Midbrain (tissue), 1 donor: ENCODE measurements around the gene INHBA.

Experiments
- DNase-seq: peaks from one replicate; lab custom pipeline; 2025; lab: John Stamatoyannopoulos, UW

INHBA gene

DNA sequence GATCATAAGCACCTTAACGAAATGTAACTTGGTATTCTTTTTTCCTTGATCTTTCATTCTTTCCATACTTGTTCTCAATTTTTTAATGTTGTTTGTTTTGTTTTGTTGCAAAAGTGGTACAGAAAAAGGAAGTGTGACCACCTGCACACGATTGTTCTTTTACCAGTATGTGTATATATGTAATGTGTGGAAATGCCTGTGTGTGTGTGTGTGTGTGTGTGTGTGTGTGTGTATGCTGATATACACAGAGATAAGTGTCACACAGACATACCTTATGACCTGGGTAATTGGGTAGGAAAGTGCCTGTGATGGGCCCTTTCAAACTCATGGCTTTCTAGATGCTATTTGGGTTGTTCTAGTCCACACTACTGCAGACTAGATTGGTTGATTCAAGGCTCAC is 14.0 kb downstream of the INHBA start:
- DNase-seq, result no peak

DNA sequence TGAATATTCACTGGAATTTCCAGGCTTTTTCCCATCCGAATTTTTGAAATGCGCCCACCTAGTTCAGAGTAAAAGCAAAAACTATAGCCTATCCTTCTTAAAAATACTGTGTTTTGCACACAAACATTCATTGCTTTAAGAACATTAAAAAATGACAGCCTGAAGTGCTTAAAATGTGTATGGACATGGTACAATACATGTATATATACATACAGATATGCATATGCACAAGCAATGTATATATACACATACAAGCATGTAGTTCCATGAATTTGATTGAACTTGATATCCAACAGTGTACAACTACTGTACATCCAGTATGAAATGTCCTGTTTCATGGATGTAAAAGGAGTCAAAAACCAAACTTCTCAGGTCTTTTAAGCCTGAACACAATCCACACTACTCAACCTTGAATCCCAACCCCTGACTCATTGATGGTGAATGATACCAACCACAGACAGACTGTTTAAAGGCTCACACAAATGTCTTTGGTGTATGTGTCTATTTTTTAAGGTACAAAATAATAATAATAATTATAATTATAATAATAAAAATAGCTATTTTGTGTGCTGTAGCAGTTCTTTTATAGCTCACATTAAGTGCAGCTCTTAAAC is 14.8 kb downstream of the INHBA start:
- DNase-seq, result no peak

DNA sequence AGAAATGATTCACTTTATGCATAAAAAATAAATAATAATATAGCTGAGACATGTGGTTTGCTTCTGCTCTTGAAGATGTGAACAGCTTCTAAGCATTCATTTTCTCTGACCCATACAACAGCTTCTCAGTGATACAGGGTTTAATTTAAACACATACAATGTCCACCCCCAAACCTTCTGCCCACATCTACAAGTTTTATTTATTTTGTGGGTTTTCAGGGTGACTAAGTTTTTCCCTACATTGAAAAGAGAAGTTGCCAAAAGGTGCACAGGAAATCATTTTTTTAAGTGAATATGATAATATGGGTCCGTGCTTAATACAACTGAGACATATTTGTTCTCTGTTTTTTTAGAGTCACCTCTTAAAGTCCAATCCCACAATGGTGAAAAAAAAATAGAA is 17.2 kb downstream of the INHBA start:
- no peak for DNase-seq

GRCh38 chr7:41682422-41682821 is 20.5 kb downstream of the INHBA start:
- no peak for DNase-seq

GRCh38 chr7:41679566-41679965 is 23.3 kb downstream of the INHBA start:
- DNase-seq, result no peak

DNA sequence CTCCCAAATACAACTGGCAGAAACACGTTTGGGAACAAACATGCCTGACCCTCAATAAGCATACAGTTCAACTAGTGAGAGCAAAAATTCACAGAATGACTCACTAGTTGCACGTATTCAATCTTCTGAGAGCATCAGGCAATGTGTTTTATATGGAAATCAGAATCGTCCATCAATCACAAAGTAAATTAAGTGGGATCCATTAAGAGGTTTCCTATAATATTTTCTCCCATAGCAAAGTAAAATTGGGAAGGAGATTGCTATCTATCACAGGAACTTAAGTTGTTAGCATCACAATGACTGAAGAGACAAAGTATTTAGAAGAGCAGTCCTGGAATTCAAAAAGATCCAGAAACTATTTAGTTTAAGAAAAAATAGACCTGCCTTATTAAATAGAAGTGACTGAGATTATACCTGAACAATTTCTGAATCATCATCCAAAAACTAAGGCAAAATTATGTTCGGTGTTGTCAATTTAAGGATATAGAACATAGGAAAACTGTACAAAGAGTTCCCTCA is 28.3 kb downstream of the INHBA start:
- no peak for DNase-seq

- DNase-seq, result no peak
These were observed 41.3 kb downstream of the INHBA start for GRCh38 chr7:41661596-41661995.

DNA sequence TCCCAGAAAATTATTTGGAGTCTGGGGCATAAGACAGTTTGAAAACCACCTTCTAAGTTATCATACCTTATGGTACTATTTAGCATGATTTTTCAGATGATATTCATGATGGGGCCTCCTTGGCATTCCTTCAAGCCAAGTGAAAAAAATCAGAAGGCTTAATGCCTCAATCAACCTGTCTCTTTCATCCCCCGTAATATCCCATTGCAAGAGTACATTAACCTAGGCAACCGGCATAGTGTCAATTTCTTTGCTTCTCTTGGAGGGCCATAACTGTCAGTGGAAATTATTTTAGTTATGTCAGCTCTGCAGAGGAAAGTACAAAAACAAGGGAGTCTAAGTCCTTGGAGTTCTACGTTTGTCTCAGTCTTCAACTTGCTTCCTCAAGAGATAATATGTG is 43.4 kb downstream of the INHBA start:
- no peak for DNase-seq

DNA sequence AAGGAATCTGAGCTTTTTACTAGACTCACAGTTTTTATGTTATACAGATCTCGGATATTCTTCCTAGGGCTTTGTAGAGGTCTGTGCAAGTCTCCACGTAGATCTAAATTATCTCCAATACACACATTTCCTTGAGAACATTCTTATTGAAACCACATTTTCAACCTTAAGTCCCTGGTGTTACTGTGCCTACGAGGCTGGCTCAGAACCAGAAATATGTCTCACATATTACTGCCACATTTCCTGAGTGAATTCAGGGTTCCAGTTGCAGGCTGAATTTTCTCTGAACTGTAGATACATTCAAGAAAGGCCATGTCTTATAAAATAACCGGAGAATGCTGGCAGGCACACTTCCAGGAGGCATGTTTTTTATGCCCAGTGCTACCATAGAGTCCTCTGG is 46.5 kb downstream of the INHBA start:
- DNase-seq, result no peak

DNA sequence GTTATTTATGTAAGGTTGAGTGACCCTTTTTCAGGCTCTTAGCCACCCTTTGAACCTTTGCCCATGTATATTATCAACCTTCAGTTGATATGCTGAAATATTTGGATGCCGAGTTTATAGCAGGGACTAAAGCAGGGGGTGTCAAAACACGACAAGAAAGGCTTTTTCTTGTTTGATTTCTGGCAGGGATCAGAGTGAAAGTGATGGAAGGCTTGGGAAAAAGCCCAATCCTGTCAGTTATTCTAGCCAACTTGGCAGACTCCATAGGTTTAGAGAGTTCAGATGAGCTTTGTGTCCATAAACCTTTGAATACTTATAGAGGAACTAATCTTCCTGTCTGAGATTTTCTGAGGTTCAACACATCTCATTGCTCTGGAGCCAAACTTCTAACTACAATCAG is 47.5 kb downstream of the INHBA start:
- no peak for DNase-seq

- no peak for DNase-seq
These were observed 50.6 kb downstream of the INHBA start for GRCh38 chr7:41652267-41652666.

GRCh38 chr7:41648501-41648900 is 54.4 kb downstream of the INHBA start:
- no peak for DNase-seq

DNA sequence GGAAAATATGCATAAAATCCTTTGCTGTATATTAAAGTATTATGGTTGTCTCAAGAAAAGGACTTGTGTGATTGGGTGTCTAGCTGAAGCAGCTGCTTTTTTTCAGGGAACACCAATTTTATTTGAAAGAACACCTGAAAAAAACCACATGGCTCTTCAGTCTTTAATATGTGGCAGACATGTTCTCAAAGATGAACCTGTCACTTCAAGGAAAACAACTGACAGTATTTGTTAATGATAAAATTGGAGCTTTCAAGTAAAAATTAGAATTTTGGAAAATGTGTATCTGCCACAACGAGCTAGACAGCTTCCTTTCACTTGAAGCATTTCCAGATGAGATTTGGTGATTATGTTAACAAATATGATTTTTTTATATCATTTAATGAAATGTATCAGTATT is 59.3 kb downstream of the INHBA start:
- DNase-seq, result no peak

- no peak for DNase-seq
These were observed 61.2 kb downstream of the INHBA start for GRCh38 chr7:41641665-41642014.

GRCh38 chr7:41641011-41641664 is 61.8 kb downstream of the INHBA start:
- DNase-seq, result no peak

DNA sequence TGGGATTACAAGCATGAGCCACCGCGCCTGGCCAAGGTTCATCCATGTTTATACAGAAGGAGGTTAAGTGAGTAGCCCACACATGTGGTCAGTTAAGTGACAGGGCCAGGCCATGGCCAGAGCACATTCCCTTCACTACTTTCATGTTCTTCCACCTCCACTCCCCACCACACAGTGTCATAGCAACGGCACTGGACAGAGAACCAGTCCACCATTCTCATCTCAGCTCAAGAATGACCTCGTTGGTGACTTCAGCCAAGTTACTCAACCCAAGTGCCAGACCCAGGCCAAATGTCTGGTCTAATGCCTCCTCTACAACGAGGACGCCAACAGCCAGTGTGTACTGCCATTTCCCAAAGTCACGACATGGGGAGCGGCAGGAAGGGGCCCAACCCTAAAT is 62.4 kb downstream of the INHBA start:
- DNase-seq, result no peak

DNA sequence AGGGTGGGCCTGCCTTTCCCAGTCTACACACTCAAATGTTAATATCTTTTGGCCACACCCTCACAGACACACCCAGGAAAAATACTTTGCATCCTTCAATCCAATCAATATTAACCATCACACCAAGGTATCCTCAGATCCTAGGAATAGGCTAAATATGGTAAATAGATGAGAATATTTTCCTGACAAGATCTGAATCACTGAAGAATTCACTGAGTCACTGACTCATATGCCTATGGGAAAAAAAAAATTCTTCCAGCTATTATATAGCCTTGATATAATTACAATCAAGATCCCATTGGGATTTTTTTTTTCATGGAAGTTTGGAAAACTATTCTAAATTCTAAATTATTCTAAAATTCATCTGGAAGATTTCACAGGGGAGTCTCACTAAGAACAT is 65.8 kb downstream of the INHBA start:
- no peak for DNase-seq
